Activated B cell treated with CpG ODN at 0.5 μM for 24 hours (primary cell): Measurements from ENCODE around the gene RPS6KA2. TPM values are rescaled to one million over a fixed set of nuclear protein-coding genes. Genes with fewer than 3 reads are reported as not detected.

ENCODE experiments used
- ATAC-seq: fragments of 200-7000 bp; cut with Tn5 transposase; one replicate; pipeline ENCODE4 v1.10.0; 2021; ENCODE audit warnings: low read depth, mild to moderate bottlenecking, moderate library complexity
- CTCF ChIA-PET: fragments of 350-600 bp; sonication (Branson Sonifier 250); formaldehyde crosslinking; loops from one replicate; lab custom pipeline; 2021; ENCODE audit warnings: antibody characterized with exemption; lab: Charles Lee
- POLR2A ChIA-PET: fragments of 350-600 bp; sonication (Branson Sonifier 250); formaldehyde crosslinking; loops from one replicate; lab custom pipeline; 2021; ENCODE audit warnings: antibody characterized with exemption; lab: Charles Lee
- DNase-seq: peaks from one replicate; pipeline ENCODE4 v3.0.0; 2022
- H3K27ac Mint-ChIP-seq: one replicate; pipeline ENCODE4 v1.8.0; 2020; ENCODE audit warnings: mixed read lengths
- H3K27me3 Mint-ChIP-seq: one replicate; pipeline ENCODE4 v1.8.0; 2021; ENCODE audit warnings: mixed read lengths
- H3K36me3 Mint-ChIP-seq: one replicate; pipeline ENCODE4 v1.8.0; 2021; ENCODE audit warnings: low read depth, mixed read lengths
- H3K4me1 Mint-ChIP-seq: one replicate; pipeline ENCODE4 v1.8.0; 2021; ENCODE audit warnings: mixed read lengths
- H3K4me3 Mint-ChIP-seq: one replicate; pipeline ENCODE4 v1.8.0; 2020; ENCODE audit warnings: mild to moderate bottlenecking, mixed read lengths
- H3K9me3 Mint-ChIP-seq: one replicate; pipeline ENCODE4 v1.8.0; 2020; ENCODE audit warnings: mixed read lengths
- intact Hi-C: fragments of 100-400 bp; cut with micrococcal nuclease; formaldehyde crosslinking; loops from one replicate; pipeline ENCODE4 v1.15.1; 2024
- total RNA-seq: library from RNA; stranded (reverse); gene quantifications from 2 replicates; pipeline ENCODE4 v1.2.3, GENCODE V29; 2022
- TF ChIP-seq, protein P1 (sequence below): fragments of 200-600 bp; IDR thresholded peaks from one replicate; pipeline ENCODE4 v1.8.0; 2022; ENCODE audit warnings: antibody characterized with exemption, mild to moderate bottlenecking

Gene RPS6KA2
- 13.9 and 14.4 TPM in 2 replicates for total RNA-seq

GRCh38 chr6:166627033-166627874 lies at the start of gene RPS6KA2:
RPS6KA2 (minus strand) TSS chr6:166627251; CDS start chr6:166627019, 232 bp downstream.
- peak within 1 kb of the TSS; percentile 91 for H3K4me3 Mint-ChIP-seq
- ATAC-seq (peak; percentile 93), DNase-seq (peak; percentile 100)
- intact Hi-C loops: loop anchor here (1.0 to 10.0 kb wide), 13 partner anchors 11 to 420 kb away; partner anchors contain the start of genes CEP43 and SFT2D1
- ChIA-PET POLR2A (interaction anchor here (0.7 to 2.5 kb wide), 14 partner anchors 14 to 1326 kb away, joined by 3 to 67 read pairs (median 4); partner anchors contain the start of gene RAMACL), CTCF (interaction anchor here (0.7 to 1.2 kb wide), 5 partner anchors 139 to 494 kb away, joined by 3 to 4 read pairs (median 4); no protein-coding TSS in a partner anchor)
- H3K36me3 Mint-ChIP-seq: no peaks in the 10 kb centered on the region
- no peaks in the 10 kb centered on the region for H3K9me3 Mint-ChIP-seq
- TF ChIP-seq, protein P1, sequence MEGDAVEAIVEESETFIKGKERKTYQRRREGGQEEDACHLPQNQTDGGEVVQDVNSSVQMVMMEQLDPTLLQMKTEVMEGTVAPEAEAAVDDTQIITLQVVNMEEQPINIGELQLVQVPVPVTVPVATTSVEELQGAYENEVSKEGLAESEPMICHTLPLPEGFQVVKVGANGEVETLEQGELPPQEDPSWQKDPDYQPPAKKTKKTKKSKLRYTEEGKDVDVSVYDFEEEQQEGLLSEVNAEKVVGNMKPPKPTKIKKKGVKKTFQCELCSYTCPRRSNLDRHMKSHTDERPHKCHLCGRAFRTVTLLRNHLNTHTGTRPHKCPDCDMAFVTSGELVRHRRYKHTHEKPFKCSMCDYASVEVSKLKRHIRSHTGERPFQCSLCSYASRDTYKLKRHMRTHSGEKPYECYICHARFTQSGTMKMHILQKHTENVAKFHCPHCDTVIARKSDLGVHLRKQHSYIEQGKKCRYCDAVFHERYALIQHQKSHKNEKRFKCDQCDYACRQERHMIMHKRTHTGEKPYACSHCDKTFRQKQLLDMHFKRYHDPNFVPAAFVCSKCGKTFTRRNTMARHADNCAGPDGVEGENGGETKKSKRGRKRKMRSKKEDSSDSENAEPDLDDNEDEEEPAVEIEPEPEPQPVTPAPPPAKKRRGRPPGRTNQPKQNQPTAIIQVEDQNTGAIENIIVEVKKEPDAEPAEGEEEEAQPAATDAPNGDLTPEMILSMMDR: no peak
- peaks cover 22% of the 10 kb centered on the region for H3K4me1 Mint-ChIP-seq
- H3K27ac Mint-ChIP-seq: peak within 1 kb of the TSS; percentile 91
- H3K27me3 Mint-ChIP-seq: peaks cover 32% of the 10 kb centered on the region

GRCh38 chr6:166676270-166676860 lies 49.3 kb upstream of the RPS6KA2 start:
- intact Hi-C loops: no loop called here
- Mint-ChIP-seq H3K27me3 (peaks cover 21% of the 10 kb centered on the region), H3K4me3 (no peak overlapping the region), H3K4me1 (peaks cover 12% of the 10 kb centered on the region), H3K9me3 (peaks cover 2% of the 10 kb centered on the region), H3K27ac (no peak overlapping the region), H3K36me3 (no peaks in the 10 kb centered on the region)
- ChIA-PET CTCF (no interaction called here), POLR2A (no interaction called here)
- no peak for DNase-seq
- TF ChIP-seq, protein P1: no peak
- no peak for ATAC-seq

DNA sequence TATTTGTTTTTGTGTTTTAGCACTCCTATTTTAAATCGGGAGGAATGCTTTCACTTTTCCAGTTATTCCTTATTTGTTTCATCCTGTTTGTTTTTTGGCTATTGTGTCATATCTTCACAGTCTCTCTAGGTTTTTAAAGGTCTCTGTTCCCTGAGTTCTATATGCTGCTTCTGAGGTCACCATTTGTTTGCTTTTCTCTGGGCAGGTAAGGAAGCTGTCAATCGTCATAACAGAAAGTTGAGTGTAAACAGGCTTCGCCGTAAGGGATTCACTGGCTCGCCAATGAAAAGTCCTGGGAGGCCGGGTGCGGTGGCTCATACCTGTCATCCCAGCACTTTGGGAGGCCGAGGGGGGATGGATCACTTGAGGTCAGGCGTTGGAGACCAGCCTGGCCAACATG lies 48.7 kb upstream of the RPS6KA2 start:
- intact Hi-C loops: no loop called here
- Mint-ChIP-seq H3K27me3 (peaks cover 26% of the 10 kb centered on the region), H3K4me1 (peaks cover 12% of the 10 kb centered on the region), H3K4me3 (no peak overlapping the region), H3K9me3 (peaks cover 2% of the 10 kb centered on the region), H3K27ac (no peak overlapping the region), H3K36me3 (no peaks in the 10 kb centered on the region)
- ChIA-PET POLR2A (no interaction called here), CTCF (no interaction called here)
- no peak for ATAC-seq
- DNase-seq: no peak
- TF ChIP-seq, protein P1: no peak

DNA sequence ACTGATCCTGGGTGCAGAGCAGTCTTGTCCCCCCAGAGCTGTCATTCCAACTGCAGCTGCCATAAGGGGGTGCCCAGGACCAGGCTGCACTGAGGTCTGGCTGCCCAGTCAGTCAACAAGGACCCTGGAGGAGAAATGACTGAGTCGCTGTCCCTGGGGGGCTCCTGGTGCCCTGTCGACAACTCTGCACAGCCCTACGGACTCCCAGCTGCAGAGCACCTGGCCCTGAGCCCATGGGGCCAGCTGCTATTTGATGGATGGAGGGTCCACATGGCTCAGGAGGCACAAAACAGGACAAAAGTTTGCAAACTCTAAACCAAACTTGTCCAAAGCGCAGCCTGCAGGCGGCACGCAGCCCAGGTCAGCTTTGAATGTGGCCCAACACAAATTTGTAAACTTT lies 46.3 kb upstream of the RPS6KA2 start:
- ChIA-PET POLR2A (no interaction called here), CTCF (no interaction called here)
- Mint-ChIP-seq H3K36me3 (no peaks in the 10 kb centered on the region), H3K4me3 (no peak overlapping the region), H3K27ac (no peak overlapping the region), H3K4me1 (peaks cover 12% of the 10 kb centered on the region), H3K9me3 (no peaks in the 10 kb centered on the region), H3K27me3 (peaks cover 35% of the 10 kb centered on the region)
- TF ChIP-seq, protein P1: no peak
- intact Hi-C loops: no loop called here
- DNase-seq (no peak), ATAC-seq (no peak)

- Mint-ChIP-seq H3K4me1 (peaks cover 12% of the 10 kb centered on the region), H3K4me3 (no peak overlapping the region), H3K27me3 (peaks cover 35% of the 10 kb centered on the region), H3K36me3 (no peaks in the 10 kb centered on the region), H3K27ac (no peak overlapping the region), H3K9me3 (no peaks in the 10 kb centered on the region)
- ChIA-PET CTCF (no interaction called here), POLR2A (no interaction called here)
- intact Hi-C loops: no loop called here
- ATAC-seq (no peak), DNase-seq (no peak)
- TF ChIP-seq, protein P1: no peak
Observed at GRCh38 chr6:166672624-166673206, 45.7 kb upstream of the RPS6KA2 start.
